ENCODE data around the gene ARMC3.
"Not testable (repeated sequence)": the region's sequence is repeated elsewhere in the genome, so short reads cannot be mapped to it uniquely, and the experiment has no call there.

The ARMC3 gene

GRCh38 chr10:22925088-22925487 lies 2.8 kb upstream of the ARMC3 start:
- no peak overlapping the region for H3K4me3 ChIP-seq (ENCODE audit: low read depth, low read length)
- DNase-seq (ENCODE audit: low read depth), result no peak

DNA sequence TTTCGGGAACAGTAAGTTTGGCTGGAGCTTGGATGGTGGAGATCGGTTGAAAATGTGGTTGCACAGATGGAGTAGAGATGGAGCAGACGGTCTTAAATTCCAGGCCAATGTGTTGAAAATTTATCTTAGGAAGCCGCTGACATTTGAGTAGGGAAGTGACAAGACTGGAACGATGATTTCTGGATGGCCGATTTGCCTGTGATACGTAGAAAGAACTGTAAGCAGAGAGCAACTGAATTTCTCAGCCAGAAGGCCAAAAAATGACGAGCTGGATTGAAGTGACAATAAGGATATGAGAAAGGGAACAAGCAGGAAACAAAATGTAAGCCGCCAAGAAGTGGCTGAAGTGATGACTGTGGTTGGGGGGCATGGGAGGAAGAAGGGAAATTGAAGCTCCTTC lies 687 bp upstream of the ARMC3 start:
- H3K4me3 ChIP-seq (ENCODE audit: low read depth, low read length), result peak overlapping the region; percentile 50
- no peak for DNase-seq (ENCODE audit: low read depth)

DNA sequence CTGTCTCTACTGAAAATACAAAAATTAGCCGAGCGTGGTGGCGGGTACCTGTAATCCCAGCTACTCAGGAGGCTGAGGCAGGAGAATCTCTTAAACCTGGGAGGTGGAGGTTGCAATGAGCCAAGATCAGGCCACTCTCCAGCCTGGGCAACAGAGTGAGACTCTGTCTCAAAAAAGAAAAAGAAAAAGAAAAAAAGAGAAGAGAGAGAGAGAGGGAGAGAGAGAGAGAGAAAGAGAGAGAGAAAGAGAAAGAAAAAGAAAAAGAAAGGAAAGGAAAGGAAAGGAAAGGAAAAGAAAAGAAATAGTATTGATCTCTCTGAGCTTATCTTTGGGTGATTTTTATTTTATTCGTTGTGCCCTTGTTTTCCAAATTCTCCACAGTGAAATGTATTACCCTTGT lies 1.2 kb downstream of the ARMC3 start:
- not testable (repeated sequence) for DNase-seq (ENCODE audit: low read depth); H3K4me3 ChIP-seq (ENCODE audit: low read depth, low read length)

- no peak overlapping the region for H3K4me3 ChIP-seq (ENCODE audit: low read depth, low read length)
These were observed 4.1 kb downstream of the ARMC3 start for GRCh38 chr10:22931948-22932347.

DNA sequence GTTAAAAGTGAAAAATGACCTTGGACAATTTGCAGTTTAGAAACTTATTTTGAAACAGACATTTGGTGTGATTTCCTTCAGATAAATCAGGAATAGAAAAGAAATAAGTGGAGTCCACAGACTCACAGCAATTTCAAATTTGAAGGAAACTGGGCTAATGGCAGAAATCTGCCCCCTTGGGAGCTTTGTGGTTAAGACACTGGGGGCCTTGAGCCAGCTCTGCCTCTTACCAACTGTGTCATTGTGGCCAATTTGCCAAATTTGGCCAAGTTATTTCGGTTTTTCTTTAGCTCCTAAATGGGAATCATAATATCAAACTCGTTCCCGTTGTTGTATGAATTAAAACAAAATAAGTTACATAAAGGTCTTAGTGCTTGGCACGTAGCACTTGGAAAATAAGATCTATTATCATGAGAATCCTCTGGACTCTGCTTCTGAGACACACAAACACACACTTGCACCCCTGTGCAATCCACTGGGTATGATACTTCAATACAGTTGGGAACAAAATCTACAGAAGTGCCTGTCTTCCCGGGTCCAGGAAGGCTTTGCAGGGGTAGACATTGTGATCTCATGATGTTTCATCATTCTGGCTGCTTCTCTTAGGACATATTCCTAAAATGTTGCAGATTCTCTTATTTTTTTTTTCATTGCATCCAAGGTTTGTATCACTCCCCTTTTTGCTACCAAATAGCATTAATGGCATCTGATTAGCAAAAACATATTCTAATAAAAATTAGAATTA lies 4.9 kb downstream of the ARMC3 start:
- no peak overlapping the region for H3K4me3 ChIP-seq (ENCODE audit: low read depth, low read length)
- DNase-seq (ENCODE audit: low read depth), result peak; percentile 45

More at GRCh38 chr10:22931948-22932347, 4.1 kb downstream of the ARMC3 start:
- peak; percentile 43 for DNase-seq (ENCODE audit: low read depth)

DNA sequence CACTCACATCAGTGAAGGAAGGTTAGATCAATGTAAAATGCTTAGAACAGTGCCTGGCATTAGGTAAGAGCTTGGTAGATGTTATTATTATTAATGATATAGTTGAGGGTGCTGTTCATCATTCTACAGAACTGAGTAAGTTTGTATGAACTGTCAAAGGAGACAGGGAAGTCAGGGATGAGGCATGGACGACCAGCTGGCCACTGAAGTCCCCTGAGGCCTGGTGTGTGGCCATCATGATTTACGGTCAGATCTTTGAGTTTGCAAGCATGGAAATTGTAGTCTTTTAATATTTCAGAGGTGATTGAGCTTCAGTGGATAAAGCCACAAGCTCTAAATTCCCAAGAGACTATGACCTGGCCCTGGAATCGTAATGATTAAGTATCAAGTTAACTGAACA lies 6.9 kb downstream of the ARMC3 start:
- no peak overlapping the region for H3K4me3 ChIP-seq (ENCODE audit: low read depth, low read length)
- no peak for DNase-seq (ENCODE audit: low read depth)

- no peak for DNase-seq (ENCODE audit: low read depth)
- no peak overlapping the region for H3K4me3 ChIP-seq (ENCODE audit: low read depth, low read length)
These were observed 14.6 kb downstream of the ARMC3 start for GRCh38 chr10:22942437-22942836.

GRCh38 chr10:22945934-22946673 lies 18.3 kb downstream of the ARMC3 start:
- H3K4me3 ChIP-seq (ENCODE audit: low read depth, low read length), result no peak overlapping the region
- no peak for DNase-seq (ENCODE audit: low read depth)

DNA sequence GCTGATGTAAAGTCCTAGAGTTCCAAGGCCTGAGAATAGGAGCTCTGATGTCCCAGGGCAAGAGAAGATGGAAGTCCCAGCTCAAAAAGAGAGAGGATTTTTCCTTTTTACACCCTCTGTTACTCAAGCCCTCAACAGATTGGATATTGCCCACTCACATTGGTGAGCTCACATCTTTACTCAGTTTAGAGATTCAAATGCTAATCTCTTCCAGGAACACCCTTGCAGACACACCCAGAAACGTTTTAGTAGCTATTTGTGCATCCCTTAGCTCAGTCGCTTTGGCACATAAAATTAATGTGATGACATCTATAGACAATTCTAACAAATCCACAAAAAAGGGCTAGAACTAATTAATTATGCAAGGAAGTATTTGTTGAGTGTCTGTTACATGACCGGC lies 27.1 kb downstream of the ARMC3 start:
- no peak overlapping the region for H3K4me3 ChIP-seq (ENCODE audit: low read depth, low read length)
- no peak for DNase-seq (ENCODE audit: low read depth)

- no peak overlapping the region for H3K4me3 ChIP-seq (ENCODE audit: low read depth, low read length)
- DNase-seq (ENCODE audit: low read depth), result no peak
These were observed 30.5 kb downstream of the ARMC3 start for GRCh38 chr10:22958338-22958737.

DNA sequence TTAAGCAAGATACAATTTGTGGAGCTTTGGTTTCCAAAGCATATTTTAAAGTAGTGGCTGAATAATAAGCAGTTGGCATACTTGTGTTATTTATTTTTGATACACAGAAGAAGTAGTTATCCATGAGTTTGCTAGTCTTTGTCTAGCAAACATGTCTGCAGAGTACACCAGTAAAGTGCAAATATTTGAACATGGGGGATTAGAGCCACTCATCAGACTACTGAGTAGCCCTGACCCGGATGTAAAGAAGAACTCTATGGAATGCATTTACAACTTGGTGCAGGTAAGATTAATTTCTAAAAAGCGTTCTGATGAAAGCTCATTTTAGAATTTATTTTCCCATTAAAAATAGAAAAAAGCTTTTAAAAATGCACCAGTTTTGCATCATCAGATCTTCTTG lies 31.4 kb downstream of the ARMC3 start:
- no peak for DNase-seq (ENCODE audit: low read depth)
- H3K4me3 ChIP-seq (ENCODE audit: low read depth, low read length), result no peak overlapping the region

DNA sequence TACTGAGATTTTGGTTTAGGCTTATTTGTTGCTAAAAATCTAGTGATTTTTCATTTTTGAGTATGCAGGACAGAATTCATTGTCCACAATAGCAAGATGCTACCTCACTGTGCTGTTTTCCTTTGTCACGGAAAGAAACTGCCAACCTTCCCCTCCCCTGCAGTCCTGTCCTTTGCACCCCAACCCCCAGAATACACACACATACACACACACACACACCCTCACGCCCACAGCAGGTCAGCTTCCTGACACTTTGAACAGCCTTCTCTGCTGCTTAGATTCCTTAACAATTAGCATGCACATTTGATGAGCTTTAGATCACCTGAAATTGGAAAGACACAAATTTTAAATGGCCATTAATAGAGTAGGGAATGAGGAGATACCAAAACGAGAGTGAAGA lies 32.1 kb downstream of the ARMC3 start:
- no peak overlapping the region for H3K4me3 ChIP-seq (ENCODE audit: low read depth, low read length)
- no peak for DNase-seq (ENCODE audit: low read depth)

DNA sequence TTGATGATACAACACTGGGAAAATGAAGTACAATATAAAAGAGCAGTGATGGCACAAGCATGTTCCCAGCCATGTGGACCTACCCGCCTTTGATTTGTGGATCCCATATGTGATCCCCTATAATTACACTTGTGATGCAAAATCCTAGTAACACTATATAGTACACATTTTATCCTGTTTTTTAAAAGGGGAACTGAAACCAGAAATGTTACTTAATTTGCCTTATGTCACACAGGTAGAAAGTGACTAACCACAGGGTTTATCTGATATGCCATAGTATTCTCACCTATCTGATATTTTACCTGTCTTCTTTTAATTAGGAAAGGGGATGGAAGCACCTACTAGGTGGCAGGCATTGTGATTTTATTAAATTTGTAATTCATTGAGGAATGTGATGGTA lies 35.0 kb downstream of the ARMC3 start:
- DNase-seq (ENCODE audit: low read depth), result no peak
- H3K4me3 ChIP-seq (ENCODE audit: low read depth, low read length), result no peak overlapping the region

DNA sequence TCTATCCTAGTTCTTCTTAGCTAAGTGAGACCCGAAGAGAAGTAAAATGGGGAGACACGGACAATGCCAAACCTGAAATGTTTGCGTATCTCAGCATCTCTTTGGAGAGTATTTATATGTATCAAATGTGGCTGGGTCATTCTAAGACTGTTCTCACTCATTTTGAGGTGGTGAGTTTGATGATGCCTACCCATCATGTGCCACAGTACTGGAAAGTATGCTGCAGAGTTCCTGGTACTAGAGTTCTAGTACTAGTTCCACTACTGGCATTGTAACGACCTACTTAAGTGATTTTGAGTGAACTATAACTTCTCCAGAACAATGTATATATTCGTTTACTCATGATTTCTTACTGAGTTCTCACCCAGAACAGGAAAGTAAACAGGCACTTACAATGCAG lies 41.9 kb downstream of the ARMC3 start:
- H3K4me3 ChIP-seq (ENCODE audit: low read depth, low read length), result no peak overlapping the region

GRCh38 chr10:22976534-22976933 lies 48.7 kb downstream of the ARMC3 start:
- no peak for DNase-seq (ENCODE audit: low read depth)
- no peak overlapping the region for H3K4me3 ChIP-seq (ENCODE audit: low read depth, low read length)

More for the DNA sequence above, 41.9 kb downstream of the ARMC3 start:
- DNase-seq (ENCODE audit: low read depth), result no peak

GRCh38 chr10:22977751-22978150 lies 49.9 kb downstream of the ARMC3 start:
- no peak overlapping the region for H3K4me3 ChIP-seq (ENCODE audit: low read depth, low read length)
- DNase-seq (ENCODE audit: low read depth), result no peak

GRCh38 chr10:22978287-22978686 lies 50.4 kb downstream of the ARMC3 start:
- H3K4me3 ChIP-seq (ENCODE audit: low read depth, low read length), result no peak overlapping the region
- no peak for DNase-seq (ENCODE audit: low read depth)

DNA sequence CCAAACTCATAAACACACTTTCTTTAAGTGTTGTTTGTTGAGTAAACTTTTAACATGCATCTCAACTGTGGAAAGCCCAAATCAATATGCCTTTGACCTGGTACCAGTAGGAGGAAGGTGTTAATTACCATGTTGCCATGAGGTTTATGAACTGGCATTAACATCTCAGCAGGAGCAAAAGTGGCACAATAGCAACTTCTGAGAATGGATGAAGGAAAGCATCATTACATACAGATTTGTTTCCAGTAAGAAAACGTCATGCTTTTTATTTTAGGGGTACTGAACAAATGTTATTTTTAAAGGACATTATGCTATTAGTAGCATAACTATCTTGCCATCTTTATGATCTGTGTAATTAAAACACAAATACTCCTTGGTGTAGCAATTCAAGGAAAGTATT lies 51.1 kb downstream of the ARMC3 start:
- no peak overlapping the region for H3K4me3 ChIP-seq (ENCODE audit: low read depth, low read length)
- DNase-seq (ENCODE audit: low read depth), result no peak

GRCh38 chr10:22980822-22981221 lies 53.0 kb downstream of the ARMC3 start:
- DNase-seq (ENCODE audit: low read depth), result no peak
- no peak overlapping the region for H3K4me3 ChIP-seq (ENCODE audit: low read depth, low read length)

DNA sequence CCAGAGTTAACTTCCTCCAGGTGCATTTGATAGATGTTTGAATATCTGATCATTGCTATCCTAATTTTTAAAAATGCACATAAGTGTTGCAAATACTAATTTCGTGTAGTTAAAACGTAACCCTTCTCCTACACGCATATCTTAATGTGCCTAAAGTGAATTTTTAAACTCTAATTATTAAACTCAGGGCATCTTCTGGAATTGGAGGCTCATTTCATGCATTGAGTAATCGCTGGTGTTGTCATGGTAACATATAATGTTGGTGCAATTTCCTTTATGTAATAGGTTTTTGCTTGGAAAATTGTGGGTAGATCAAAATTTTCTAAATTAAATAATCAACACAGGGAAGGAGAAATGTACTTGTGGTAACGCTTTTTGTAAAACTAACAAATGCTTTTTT lies 56.2 kb downstream of the ARMC3 start:
- DNase-seq (ENCODE audit: low read depth), result no peak
- no peak overlapping the region for H3K4me3 ChIP-seq (ENCODE audit: low read depth, low read length)

All from skeletal muscle cell (primary cell).